OCI-LY1 (cell line): ENCODE data around the gene ACKR2.

Experiments
- EZH2 ChIP-seq: fragments of 200-600 bp; sonication (generic), shearing (Covaris generic); IDR thresholded peaks from 2 replicates; pipeline ENCODE4 v1.8.0; 2017; ENCODE audit warnings: borderline replicate concordance, mixed run types, mild to moderate bottlenecking, antibody characterized with exemption, low read length, moderate library complexity, mixed read lengths
- TF ChIP-seq, protein P1 (sequence below): fragments of 200-600 bp; sonication (generic), shearing (Covaris generic); IDR thresholded peaks from 2 replicates; pipeline ENCODE4 v1.5.1; 2017; ENCODE audit warnings: mild to moderate bottlenecking, antibody characterized with exemption, low read length, moderate library complexity, mixed read lengths

DNA sequence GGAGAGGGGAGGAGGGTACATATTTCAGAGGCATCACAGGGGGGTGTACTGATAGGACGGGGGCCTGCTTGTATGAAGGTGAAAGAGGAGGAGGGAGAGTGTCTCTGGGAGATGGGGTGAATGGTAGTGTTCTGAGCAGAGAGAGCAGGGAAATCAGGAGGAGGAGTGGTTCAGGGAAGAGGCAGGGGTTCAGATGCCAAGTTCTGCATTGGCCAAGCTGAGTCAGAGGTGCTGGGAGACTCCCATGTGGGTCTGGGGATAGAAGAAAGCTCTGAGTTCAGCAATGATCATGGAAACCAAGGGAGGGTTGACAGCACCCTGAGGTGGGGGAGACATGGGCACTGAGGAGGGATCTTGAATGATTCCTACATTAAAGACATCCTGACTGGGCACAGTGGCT lies 63.5 kb downstream of the ACKR2 start:
- TF ChIP-seq, protein P1, sequence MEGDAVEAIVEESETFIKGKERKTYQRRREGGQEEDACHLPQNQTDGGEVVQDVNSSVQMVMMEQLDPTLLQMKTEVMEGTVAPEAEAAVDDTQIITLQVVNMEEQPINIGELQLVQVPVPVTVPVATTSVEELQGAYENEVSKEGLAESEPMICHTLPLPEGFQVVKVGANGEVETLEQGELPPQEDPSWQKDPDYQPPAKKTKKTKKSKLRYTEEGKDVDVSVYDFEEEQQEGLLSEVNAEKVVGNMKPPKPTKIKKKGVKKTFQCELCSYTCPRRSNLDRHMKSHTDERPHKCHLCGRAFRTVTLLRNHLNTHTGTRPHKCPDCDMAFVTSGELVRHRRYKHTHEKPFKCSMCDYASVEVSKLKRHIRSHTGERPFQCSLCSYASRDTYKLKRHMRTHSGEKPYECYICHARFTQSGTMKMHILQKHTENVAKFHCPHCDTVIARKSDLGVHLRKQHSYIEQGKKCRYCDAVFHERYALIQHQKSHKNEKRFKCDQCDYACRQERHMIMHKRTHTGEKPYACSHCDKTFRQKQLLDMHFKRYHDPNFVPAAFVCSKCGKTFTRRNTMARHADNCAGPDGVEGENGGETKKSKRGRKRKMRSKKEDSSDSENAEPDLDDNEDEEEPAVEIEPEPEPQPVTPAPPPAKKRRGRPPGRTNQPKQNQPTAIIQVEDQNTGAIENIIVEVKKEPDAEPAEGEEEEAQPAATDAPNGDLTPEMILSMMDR = no peak
- TF ChIP-seq EZH2 = no peak
